Pons (tissue), 1 donor: Measurements from ENCODE around the gene FXYD6.

Experiments used
- DNase-seq: peaks from one replicate; pipeline ENCODE4 v3.0.0-alpha.2; 2016; ENCODE audit warnings: low spot score

FXYD6 gene

DNA sequence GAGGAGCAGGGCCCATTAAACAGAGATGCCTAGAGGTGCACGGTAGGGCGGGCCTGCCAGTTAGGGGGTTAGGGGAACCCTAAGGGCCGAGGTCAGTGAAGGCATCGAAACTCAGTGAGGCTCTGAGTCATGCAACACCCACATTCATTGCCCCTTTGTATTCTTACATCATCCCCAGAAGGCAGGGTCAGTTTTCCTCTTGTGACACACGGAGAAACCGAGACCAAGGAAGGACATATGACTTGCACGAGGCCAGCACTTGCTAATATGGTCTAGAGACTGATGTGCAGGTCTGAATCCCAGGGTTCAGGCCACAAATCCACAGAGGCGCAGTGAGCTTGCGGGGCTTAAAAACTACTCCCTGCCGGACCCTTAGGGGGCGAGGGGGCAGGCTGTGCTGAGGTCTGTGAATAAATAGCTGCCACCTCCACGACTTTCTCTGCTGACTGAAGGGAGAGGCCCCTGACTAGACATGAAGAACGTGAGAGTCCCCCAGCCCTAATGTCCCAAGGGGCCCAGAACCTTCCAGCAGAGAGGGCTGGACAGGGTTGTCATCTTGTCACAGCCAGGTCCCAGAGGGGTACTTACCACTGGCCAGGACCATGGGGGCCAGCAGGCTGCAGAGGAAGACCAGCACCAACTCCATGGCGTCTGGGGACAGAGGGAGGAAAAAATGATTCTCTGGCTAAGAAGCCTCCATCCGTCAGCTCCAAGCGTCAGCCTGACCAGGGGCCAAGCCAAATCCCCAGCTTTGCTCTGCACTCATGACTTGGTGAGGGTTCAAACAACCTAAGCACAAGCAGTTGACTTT, 34.1 kb downstream of the FXYD6 start:
- no peak for DNase-seq

GRCh38 chr11:117841551-117842031, 34.9 kb downstream of the FXYD6 start:
- DNase-seq = no peak

- DNase-seq = no peak
Observed at GRCh38 chr11:117840881-117841550, 35.4 kb downstream of the FXYD6 start.

DNA sequence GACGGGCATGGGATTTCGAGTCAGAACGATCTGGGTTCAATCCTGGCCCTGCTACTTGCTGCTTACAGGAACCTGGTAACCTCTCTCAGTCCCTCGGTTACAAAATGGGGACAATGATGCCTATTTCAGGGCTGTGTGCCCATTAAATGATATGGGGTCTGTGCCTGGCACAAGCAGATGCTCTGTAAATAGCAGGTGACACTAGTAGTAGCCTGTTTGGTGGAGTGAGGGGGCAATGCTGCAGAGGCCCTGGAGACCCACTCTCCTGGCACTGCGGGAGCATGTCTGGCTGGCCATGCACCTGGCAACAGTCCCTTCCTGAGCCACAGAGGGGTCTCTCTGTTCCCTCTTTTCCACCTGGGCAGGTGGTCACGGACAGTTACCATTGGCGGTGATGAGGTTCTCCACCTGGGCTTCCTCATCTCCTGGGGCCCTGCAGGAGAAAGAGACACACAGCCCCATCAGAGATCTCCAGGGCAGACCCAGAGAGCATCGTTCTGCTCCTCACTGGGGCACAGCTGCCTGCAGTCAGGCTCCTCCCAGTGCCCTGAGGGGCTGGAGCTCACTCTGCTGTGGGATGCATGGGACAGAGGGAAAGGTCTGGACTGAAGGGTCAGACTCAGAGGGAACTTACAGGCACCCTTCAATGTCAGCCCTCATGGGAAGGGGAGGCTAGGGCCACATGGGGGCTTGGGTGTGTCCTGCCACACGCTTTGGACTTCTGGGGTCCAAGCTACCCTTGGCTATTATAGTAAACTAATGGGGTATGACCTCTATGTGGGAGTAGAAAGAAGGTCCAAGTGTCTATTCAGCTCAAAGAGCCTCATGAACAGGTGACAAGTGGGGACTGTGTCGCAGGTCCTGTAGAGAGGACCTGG, 36.3 kb downstream of the FXYD6 start:
- no peak for DNase-seq

- no peak for DNase-seq
Observed at GRCh38 chr11:117839380-117839881, 37.0 kb downstream of the FXYD6 start.

DNA sequence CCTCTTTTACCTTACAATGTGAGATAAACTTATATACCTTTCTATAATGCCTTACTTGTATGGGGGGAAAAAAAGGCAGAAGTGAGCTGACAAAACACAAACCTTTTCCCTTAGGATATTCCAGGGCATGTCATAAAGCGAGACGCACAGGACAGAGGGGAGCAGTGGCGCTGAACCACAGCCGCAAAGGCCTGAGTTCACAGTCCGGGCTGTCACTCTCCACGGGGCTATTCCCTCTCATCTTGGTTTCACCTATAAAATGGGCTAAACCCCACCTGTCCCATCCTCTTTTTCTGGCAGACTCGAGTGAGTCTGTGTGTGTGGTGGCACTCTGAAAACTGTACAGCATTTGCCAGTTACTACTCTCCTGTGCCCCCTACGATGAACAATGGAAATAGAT, 37.6 kb downstream of the FXYD6 start:
- DNase-seq = no peak

GRCh38 chr11:117837791-117838190, 38.7 kb downstream of the FXYD6 start:
- DNase-seq = no peak

DNA sequence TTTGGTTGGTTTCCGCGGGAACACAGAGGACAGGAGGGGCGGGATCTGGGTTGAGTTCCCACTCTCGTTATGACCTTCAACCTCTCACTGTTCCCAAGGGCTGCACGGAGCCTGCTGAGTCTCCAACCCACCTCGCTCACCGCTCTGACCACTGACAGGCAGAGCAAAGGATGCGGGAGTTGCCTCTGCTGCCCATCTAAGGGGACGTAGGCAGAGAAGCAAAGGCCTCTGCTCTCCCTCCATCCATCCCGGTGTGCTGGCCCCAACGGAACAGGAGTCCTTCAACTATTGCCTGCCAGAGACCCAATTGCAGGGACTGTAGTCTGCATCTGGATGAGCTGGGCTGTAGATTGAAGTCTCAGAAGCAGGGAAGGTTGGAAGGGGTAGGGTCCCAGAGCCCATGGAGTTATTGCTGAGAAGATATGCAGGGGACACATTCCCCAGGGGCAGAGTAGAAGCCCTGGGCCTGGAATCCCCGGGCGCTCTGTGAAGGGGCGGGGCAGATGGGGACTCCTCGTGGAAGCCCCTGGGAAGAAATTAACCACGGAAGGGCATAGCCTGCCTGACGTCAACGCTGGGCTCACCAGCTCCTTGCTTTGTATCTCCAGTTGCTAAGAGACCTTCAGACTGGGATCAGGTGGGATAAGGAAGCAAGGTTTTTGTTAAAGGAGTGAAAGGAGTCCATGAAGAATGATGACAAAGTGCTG, 39.2 kb downstream of the FXYD6 start:
- DNase-seq = no peak

DNA sequence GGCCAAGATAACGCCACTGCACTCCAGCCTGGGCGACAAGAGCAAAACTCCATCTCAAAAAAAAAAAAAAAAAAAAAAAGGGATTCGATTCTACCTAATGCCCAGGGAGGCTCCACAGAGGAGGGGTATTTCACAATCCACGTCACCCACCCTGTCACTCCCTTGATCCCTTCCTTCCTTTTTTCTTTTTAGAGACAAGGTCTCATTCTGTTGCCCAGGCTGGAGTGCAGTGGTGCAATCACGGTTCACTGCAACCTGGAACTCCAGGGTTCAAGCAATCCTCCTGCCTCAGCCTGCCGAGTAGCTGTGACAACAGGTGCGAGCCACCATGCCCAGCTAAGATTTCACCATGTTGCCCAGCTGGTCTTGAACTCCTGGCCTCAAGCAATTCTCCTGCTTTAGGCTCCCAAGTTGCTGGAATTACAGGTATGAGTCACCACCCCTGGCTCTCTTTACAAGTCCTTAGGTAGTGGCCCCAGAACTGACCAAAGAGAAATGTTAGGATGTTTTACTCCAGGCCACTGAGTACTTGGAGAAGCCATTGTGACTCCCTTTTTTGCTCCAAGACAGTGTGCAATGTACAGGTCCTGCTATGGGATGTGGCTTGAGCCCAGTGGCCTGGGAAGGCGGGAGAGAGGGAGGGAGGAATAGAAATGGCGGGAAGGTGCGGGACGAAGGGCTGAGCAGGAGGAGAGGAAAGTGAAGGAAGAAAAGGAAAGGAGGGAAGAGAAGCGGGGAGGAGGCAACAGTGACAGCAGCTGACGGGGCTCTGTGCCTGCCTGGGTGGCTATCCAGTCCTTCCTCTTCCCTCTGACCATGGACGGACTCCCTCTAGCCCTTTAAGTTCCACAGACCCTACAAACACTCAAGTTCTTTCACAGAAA, 40.1 kb downstream of the FXYD6 start:
- DNase-seq = no peak

GRCh38 chr11:117835576-117835975, 40.9 kb downstream of the FXYD6 start:
- DNase-seq = no peak

DNA sequence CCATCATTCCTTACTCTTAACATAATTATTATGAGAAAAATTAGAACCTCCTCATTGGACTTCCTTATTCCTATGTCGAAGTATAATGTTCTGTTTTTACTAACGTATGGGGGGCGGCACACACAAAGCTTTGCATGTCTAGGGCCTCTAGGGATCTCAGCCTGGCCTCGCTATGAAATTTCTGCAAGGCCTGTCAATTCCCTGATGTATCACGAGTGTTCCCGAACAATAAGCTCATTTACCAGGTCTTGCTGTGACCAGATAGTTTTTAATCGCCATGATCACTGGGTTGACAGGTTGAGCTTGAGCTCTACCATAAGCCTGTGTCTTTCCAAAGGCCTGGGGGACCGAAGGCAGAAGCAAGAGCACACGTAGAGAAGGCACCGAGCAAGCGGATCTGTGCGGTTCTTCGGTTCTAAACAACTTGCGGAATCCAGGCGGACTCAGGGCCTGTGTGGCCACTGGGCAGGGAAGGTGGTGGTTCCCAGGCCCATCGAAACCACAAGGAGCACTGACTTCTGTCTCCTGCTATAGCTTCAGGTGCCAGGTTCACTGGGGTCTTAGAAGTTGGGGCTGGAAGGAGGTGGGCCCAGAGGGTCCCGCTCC, 41.5 kb downstream of the FXYD6 start:
- no peak for DNase-seq

DNA sequence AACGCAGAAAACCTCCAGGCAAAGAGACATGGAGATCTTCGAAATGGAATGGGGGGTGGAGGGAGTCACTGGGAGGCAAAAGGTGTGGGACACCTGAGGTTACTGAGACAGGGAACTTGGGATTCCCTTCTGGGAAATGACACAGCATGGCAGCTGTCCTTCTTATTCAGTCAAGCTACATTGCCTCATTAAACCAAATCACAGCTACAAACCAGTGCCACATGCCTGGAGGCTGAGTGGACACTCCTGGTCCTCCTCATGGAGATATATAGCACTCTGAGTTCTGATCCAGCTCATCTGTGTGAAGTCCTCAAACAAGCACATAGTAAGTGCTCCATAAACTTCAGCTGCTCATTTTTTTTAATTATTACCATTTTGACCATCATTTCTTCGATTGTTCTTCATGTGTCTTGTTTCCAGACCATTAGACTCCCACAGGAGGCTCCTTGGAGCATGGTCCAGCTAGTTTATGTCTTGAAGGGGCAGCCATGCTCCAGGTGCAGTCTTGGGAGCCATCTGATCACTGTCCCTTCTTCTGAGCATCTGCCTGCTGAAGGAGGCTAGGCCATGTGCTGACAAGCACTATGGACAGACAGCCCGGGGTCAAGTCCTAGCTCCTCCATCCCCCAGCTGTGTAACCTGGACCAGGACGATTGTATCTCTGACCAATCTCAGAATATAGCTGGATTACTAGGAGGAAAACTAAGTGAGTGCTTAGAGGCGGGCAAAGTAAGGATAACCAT, 42.2 kb downstream of the FXYD6 start:
- no peak for DNase-seq

GRCh38 chr11:117833401-117833891, 43.0 kb downstream of the FXYD6 start:
- no peak for DNase-seq

DNA sequence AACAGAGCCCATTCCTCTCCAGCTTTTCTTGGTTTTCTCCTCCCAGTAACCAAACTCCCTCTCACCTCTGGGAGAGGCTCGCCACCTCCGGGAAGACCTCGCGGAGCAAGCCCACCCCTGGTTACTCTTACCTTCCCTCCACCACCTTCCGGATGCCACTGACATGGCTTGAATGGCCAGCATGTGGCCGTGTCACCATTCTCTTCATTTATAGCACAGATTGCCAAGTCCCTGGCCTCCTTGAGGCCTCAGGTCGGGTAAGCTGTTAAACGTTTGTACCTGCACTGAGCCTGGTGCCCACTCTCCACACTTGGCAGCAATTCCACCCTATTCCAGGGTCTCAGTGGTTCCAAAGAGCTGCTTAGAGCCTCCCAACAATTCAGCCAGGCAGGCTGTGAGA, 43.9 kb downstream of the FXYD6 start:
- DNase-seq = no peak

DNA sequence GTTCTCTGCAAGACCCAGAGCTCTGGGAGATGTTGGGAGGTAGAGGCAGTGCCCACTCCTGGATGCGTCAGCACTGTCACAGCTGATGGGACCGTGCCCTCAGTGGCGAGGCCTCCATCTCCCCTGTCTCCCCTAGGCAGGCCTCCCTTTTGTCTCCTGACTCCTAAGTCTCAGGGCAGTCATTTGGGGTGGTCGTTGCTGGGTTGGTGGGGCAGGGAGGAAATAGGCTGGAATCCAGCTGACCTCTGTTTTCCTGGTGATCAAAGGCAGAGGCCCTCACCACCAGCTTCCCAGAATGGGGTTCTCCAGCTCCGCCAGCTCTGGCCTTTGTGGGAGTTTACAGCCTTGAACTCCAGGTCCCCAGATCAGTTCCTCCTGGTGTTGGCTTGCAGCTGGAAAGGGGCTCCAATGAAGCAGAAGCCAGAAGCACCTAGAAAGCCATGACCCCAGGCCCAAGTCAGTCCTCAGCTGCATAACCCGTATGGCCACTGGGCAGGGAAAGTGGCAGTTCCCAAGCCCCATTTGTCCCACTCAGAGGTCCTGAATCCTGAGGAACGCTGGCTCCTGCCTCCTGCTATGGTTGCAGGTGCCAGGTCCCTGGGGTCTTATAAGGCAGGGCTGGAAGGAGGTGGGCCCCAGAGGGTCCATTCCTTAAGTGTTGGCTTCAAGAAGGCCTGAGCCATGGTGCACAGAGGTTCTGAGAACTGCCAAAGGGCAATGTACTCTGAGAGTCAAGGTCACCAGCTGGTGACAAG, 44.6 kb downstream of the FXYD6 start:
- no peak for DNase-seq

GRCh38 chr11:117830674-117831351, 45.6 kb downstream of the FXYD6 start:
- DNase-seq = no peak

- no peak for DNase-seq
Observed at GRCh38 chr11:117830072-117830471, 46.4 kb downstream of the FXYD6 start.

- DNase-seq = no peak
Observed at GRCh38 chr11:117829369-117829725, 47.1 kb downstream of the FXYD6 start.
